Naive thymus-derived CD4-positive, alpha-beta T cell (primary cell): Measurements from ENCODE around the gene SPAG9. TPM values are rescaled to one million over a fixed set of nuclear protein-coding genes. Genes with fewer than 3 reads are reported as not detected.

Source experiments
- ATAC-seq: fragments of 150-1000 bp; cut with Tn5 transposase; 2 replicates; pipeline ENCODE4 v1.10.0; 2021; ENCODE audit warnings: mild to moderate bottlenecking, moderate library complexity
- CTCF ChIA-PET: fragments of 350-600 bp; sonication (Branson Sonifier 250); formaldehyde crosslinking; loops from one replicate; lab custom pipeline; 2021; ENCODE audit warnings: antibody characterized with exemption; lab: Charles Lee
- POLR2A ChIA-PET: fragments of 350-600 bp; sonication (Branson Sonifier 250); formaldehyde crosslinking; loops from one replicate; lab custom pipeline; 2021; ENCODE audit warnings: antibody characterized with exemption, inconsistent platforms; lab: Charles Lee
- DNase-seq, 9 donors: peaks; one replicate each; pipeline versions ENCODE4 v3.0.0 to v3.0.0-alpha.2; 2020 to 2022; ENCODE audit warnings: mixed read lengths in 1 of 9
- H3K27ac ChIP-seq: one replicate; pipeline ENCODE4 v1.7.0; 2013; ENCODE audit warnings: mild to moderate bottlenecking, low read depth, low read length, moderate library complexity
- H3K27me3 ChIP-seq, 2 donors: one replicate each; pipeline ENCODE4 v1.7.0; 2013; ENCODE audit warnings: low read length in 2 of 2, mild to moderate bottlenecking in 2 of 2, moderate library complexity in 2 of 2; ENCODE audit not compliant: control insufficient read depth in 2 of 2, insufficient read depth in 2 of 2
- H3K36me3 ChIP-seq, 3 experiments: 1 replicate in 2 of 3; 2 replicates in 1 of 3; pipeline ENCODE4 v1.7.0; 2013; ENCODE audit warnings: low read length in 3 of 3, mild to moderate bottlenecking in 3 of 3, moderate library complexity in 1 of 3; ENCODE audit not compliant: insufficient read depth in 3 of 3, control insufficient read depth in 2 of 3
- H3K4me1 ChIP-seq, 2 donors: one replicate each; pipeline ENCODE4 v1.7.0; 2013; ENCODE audit warnings: low read length in 2 of 2, mild to moderate bottlenecking in 2 of 2, moderate library complexity in 1 of 2; ENCODE audit not compliant: control insufficient read depth in 2 of 2, insufficient read depth in 2 of 2
- H3K4me3 ChIP-seq: 2 replicates; pipeline ENCODE4 v1.7.0; 2013; ENCODE audit warnings: mild to moderate bottlenecking, low read length
- H3K9me3 ChIP-seq, 3 experiments: 1 replicate in 2 of 3; 2 replicates in 1 of 3; pipeline ENCODE4 v1.7.0; 2013; ENCODE audit warnings: low read length in 3 of 3; ENCODE audit not compliant: control insufficient read depth in 2 of 3
- H3K27ac Mint-ChIP-seq, 9 donors: one replicate each; pipeline ENCODE4 v1.8.0; 2020 to 2022; ENCODE audit warnings: mixed read lengths in 9 of 9, mild to moderate bottlenecking in 8 of 9, moderate library complexity in 5 of 9, inconsistent platforms in 2 of 9
- H3K27me3 Mint-ChIP-seq, 5 donors: one replicate each; pipeline ENCODE4 v1.8.0; 2021 to 2022; ENCODE audit warnings: mixed read lengths in 5 of 5, mild to moderate bottlenecking in 1 of 5
- H3K36me3 Mint-ChIP-seq, 5 donors: one replicate each; pipeline ENCODE4 v1.8.0; 2020 to 2022; ENCODE audit warnings: mixed read lengths in 5 of 5, mild to moderate bottlenecking in 3 of 5, inconsistent platforms in 1 of 5
- H3K4me1 Mint-ChIP-seq, 7 donors: one replicate each; pipeline ENCODE4 v1.8.0; 2020 to 2022; ENCODE audit warnings: mixed read lengths in 7 of 7, mild to moderate bottlenecking in 3 of 7, inconsistent platforms in 1 of 7
- H3K4me3 Mint-ChIP-seq, 10 donors: one replicate each; pipeline ENCODE4 v1.8.0; 2020 to 2022; ENCODE audit warnings: mild to moderate bottlenecking in 10 of 10, mixed read lengths in 10 of 10, moderate library complexity in 6 of 10, inconsistent platforms in 2 of 10
- H3K9me3 Mint-ChIP-seq, 11 donors: one replicate each; pipeline ENCODE4 v1.8.0; 2020 to 2022; ENCODE audit warnings: mixed read lengths in 11 of 11, mild to moderate bottlenecking in 4 of 11, inconsistent platforms in 1 of 11, moderate library complexity in 1 of 11
- intact Hi-C, 2 donors: fragments of 100-400 bp; cut with micrococcal nuclease; formaldehyde crosslinking; loops; one replicate each; pipeline ENCODE4 v1.15.1; 2023
- polyA plus RNA-seq, 2 donors: library from polyadenylated mRNA; unstranded; fragments of 300-500 nt; fragmentation: Illumina TruSeq; gene quantifications; one replicate each; pipeline ENCODE4 v1.2.3, GENCODE V29; 2021
- total RNA-seq, 6 experiments: library from RNA in 5 of 6; stranded (reverse) in 5 of 6; gene quantifications; 1 replicate in 5 of 6; 2 replicates in 1 of 6; pipeline ENCODE4 v1.2.3 and lab custom pipeline; 2021 to 2026

SPAG9 gene
- total and polyA plus RNA-seq, 7 experiments from 2014 or later = 3.3 to 73.4 (median 52.9) TPM

- ChIA-PET CTCF (no interaction called here), POLR2A (no interaction called here)
- Histone ChIP-seq H3K27me3 (no peaks in the 10 kb centered on the region), H3K4me1 (no peaks in the 10 kb centered on the region), H3K27ac (no peak overlapping the region), H3K36me3 (peaks cover 4 to 32% (median 10%) of the 10 kb centered on the region in 3 experiments), H3K9me3 (no peaks in the 10 kb centered on the region), H3K4me3 (no peak overlapping the region)
- no peak for ATAC-seq
- intact Hi-C loops = no loop called here
- H3K27me3 Mint-ChIP-seq = no peaks in the 10 kb centered on the region
- H3K4me1 Mint-ChIP-seq = peaks cover 6 to 17% (median 9%) of the 10 kb centered on the region in 7 donors
- H3K27ac Mint-ChIP-seq = peak overlapping the region in 1 of 9 donors; percentile 11
- DNase-seq = no peak
- H3K4me3 Mint-ChIP-seq = no peak overlapping the region
- H3K9me3 Mint-ChIP-seq = no peaks in the 10 kb centered on the region
- H3K36me3 Mint-ChIP-seq = peaks cover 12 to 56% (median 21%) of the 10 kb centered on the region in 5 donors
Measured at GRCh38 chr17:50972577-50972976, 148.1 kb downstream of the SPAG9 start.

DNA sequence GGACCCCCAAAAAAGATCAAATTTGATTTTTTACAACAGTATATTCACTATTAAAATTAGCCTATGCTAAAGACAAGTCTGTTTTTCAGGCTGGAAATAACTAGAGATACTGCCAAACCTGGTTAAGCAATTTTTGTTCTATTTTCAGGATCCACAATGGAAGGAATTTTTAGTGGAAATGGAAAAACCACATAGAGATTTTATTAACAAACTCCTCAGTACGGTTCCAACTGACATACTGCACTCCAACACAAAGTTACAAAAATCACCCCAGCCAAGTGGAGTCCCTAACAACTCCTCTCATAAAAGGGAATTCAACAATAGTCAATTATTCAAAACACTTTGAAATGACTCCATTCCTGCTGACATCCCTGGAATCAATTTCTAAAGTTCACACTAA is 152.9 kb downstream of the SPAG9 start:
- Mint-ChIP-seq H3K27me3 (no peaks in the 10 kb centered on the region), H3K27ac (peak overlapping the region in 2 of 9 donors; percentile 1 to 36), H3K9me3 (no peaks in the 10 kb centered on the region), H3K36me3 (peaks cover 3 to 38% (median 15%) of the 10 kb centered on the region in 5 donors), H3K4me3 (no peak overlapping the region), H3K4me1 (peaks cover 0 to 19% (median 6%) of the 10 kb centered on the region in 7 donors)
- H3K4me1 ChIP-seq = no peaks in the 10 kb centered on the region
- DNase-seq (no peak), ATAC-seq (no peak)
- ChIA-PET CTCF (interaction anchor here (1.8 kb wide), 1 partner anchor 11 kb away, joined by 6 read pairs; no protein-coding TSS in a partner anchor), POLR2A (no interaction called here)
- no peaks in the 10 kb centered on the region for H3K27me3 ChIP-seq
- peaks cover 5 to 19% (median 6%) of the 10 kb centered on the region in 3 experiments for H3K36me3 ChIP-seq
- no peaks in the 10 kb centered on the region for H3K9me3 ChIP-seq
- no peak overlapping the region for H3K4me3 ChIP-seq
- no peak overlapping the region for H3K27ac ChIP-seq
- intact Hi-C loops = no loop called here

DNA sequence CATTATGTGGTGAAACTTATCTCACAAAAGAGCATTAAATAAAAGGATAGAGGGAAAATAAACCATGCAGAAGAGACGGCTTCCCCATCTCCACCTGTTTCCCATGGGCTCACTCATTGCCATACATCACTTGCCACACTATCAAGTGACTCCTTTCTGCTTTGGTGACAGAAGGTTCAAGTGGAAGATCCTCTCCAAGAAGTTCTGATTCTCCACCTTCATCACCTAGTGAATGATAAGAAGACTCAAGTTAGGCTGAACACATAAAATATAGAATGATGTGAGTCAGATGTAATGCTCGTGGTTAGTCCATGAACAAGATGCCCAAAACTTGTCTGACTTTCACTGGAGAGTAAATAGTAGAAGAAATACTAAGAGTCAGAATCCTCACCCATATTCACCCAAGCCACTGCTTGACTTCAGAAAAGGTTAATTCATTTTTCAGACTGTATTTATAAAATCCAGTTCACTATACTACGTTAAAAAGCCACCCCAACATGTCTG is 154.5 kb downstream of the SPAG9 start:
- Mint-ChIP-seq H3K36me3 (peaks cover 3 to 38% (median 15%) of the 10 kb centered on the region in 5 donors), H3K27me3 (no peaks in the 10 kb centered on the region), H3K27ac (peak overlapping the region in 3 of 9 donors; percentile 18 to 49 (median 26)), H3K9me3 (no peaks in the 10 kb centered on the region), H3K4me3 (no peak overlapping the region), H3K4me1 (peaks cover 0 to 19% (median 6%) of the 10 kb centered on the region in 7 donors)
- DNase-seq (no peak), ATAC-seq (no peak)
- intact Hi-C loops = no loop called here
- Histone ChIP-seq H3K9me3 (no peaks in the 10 kb centered on the region), H3K27ac (no peak overlapping the region), H3K4me1 (no peaks in the 10 kb centered on the region), H3K27me3 (no peaks in the 10 kb centered on the region), H3K4me3 (no peak overlapping the region), H3K36me3 (peaks cover 5 to 14% (median 6%) of the 10 kb centered on the region in 3 experiments)
- POLR2A ChIA-PET = interaction anchor here (1.0 kb wide), 1 partner anchor 107 kb away, joined by 3 read pairs; no protein-coding TSS in a partner anchor
- CTCF ChIA-PET = interaction anchor here (0.6 kb wide), 1 partner anchor 1342 kb away, joined by 3 read pairs; no protein-coding TSS in a partner anchor

- H3K27me3 Mint-ChIP-seq = no peaks in the 10 kb centered on the region
- H3K4me1 Mint-ChIP-seq = peaks cover 0 to 12% (median 6%) of the 10 kb centered on the region in 7 donors
- ATAC-seq (no peak), DNase-seq (no peak)
- H3K27me3 ChIP-seq = no peaks in the 10 kb centered on the region
- no peaks in the 10 kb centered on the region for H3K9me3 Mint-ChIP-seq
- H3K4me3 Mint-ChIP-seq = no peak overlapping the region
- intact Hi-C loops = no loop called here
- POLR2A ChIA-PET = no interaction called here
- CTCF ChIA-PET = interaction anchor here (1.0 kb wide), 1 partner anchor 9 kb away, joined by 3 read pairs; no protein-coding TSS in a partner anchor
- no peaks in the 10 kb centered on the region for H3K4me1 ChIP-seq
- H3K27ac Mint-ChIP-seq = peak overlapping the region in 1 of 9 donors; percentile 16
- H3K27ac ChIP-seq = no peak overlapping the region
- H3K36me3 Mint-ChIP-seq = peaks cover 3 to 20% (median 6%) of the 10 kb centered on the region in 5 donors
- H3K4me3 ChIP-seq = no peak overlapping the region
- H3K9me3 ChIP-seq = no peaks in the 10 kb centered on the region
- H3K36me3 ChIP-seq = peaks cover 0 to 5% (median 4%) of the 10 kb centered on the region in 3 experiments
Measured at GRCh38 chr17:50963139-50963538, 157.5 kb downstream of the SPAG9 start.

- peaks cover 0 to 4% (median 4%) of the 10 kb centered on the region in 3 experiments for H3K36me3 ChIP-seq
- H3K27ac Mint-ChIP-seq = peak overlapping the region in 4 of 9 donors; percentile 23 to 73 (median 52)
- ATAC-seq = no peak
- intact Hi-C loops = no loop called here
- peaks cover 3 to 17% (median 6%) of the 10 kb centered on the region in 5 donors for H3K36me3 Mint-ChIP-seq
- peaks cover 0 to 4% of the 10 kb centered on the region in 2 donors for H3K4me1 ChIP-seq
- no peak for DNase-seq
- ChIA-PET POLR2A (interaction anchor here (1.0 kb wide), 3 partner anchors 106 to 196 kb away, joined by 3 to 5 read pairs (median 3); no protein-coding TSS in a partner anchor), CTCF (interaction anchor here (1.0 kb wide), 1 partner anchor 145 kb away, joined by 4 read pairs; no protein-coding TSS in a partner anchor)
- no peak overlapping the region for H3K4me3 ChIP-seq
- H3K9me3 ChIP-seq = no peaks in the 10 kb centered on the region
- no peaks in the 10 kb centered on the region for H3K27me3 Mint-ChIP-seq
- peaks cover 3 to 16% (median 8%) of the 10 kb centered on the region in 7 donors for H3K4me1 Mint-ChIP-seq
- H3K4me3 Mint-ChIP-seq = no peak overlapping the region
- H3K9me3 Mint-ChIP-seq = no peaks in the 10 kb centered on the region
- H3K27me3 ChIP-seq = no peaks in the 10 kb centered on the region
- H3K27ac ChIP-seq = no peak overlapping the region
Measured at GRCh38 chr17:50961282-50962220, 159.1 kb downstream of the SPAG9 start.

DNA sequence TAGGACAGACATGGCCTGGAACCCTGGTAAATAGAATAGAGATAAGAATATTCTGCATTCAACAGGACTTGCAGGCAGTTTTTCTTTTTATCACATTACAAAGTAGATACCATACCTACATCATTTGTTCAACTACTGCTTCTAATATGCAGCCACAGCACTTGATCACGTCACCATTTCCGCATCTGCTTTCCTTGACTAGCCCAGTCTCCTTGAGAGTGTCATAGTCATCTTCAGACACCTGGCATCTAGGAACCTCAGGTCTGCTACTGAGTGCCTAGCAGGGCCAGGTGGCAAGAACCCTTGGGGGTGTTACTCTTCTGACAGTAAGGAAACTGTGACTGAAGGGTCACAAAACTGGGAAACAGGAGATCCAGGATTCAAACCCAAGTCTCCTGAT is 161.3 kb downstream of the SPAG9 start:
- CTCF ChIA-PET = interaction anchor here (20.2 kb wide), 1 partner anchor 107 kb away, joined by 393 read pairs; no protein-coding TSS in a partner anchor

More for the DNA sequence above, 161.3 kb downstream of the SPAG9 start:
- POLR2A ChIA-PET = interaction anchor here (1.6 to 26.4 kb wide), 2 partner anchors 86 to 98 kb away, joined by 4 to 664 read pairs; partner anchors contain the start of gene TOB1
- ATAC-seq (no peak), DNase-seq (no peak)
- Histone ChIP-seq H3K9me3 (no peaks in the 10 kb centered on the region), H3K4me1 (peaks cover 0 to 7% of the 10 kb centered on the region in 2 donors), H3K27me3 (no peaks in the 10 kb centered on the region), H3K27ac (no peak overlapping the region), H3K4me3 (no peak overlapping the region), H3K36me3 (no peaks in the 10 kb centered on the region)
- H3K4me1 Mint-ChIP-seq = peaks cover 0 to 5% (median 4%) of the 10 kb centered on the region in 7 donors
- H3K36me3 Mint-ChIP-seq = peaks cover 0 to 4% (median 0%) of the 10 kb centered on the region in 5 donors
- intact Hi-C loops = loop anchor here (5.0 kb wide), 2 partner anchors 92 to 327 kb away; partner anchors contain the start of genes ABCC3 (in 1 of the 2) and TOB1 (in 1 of the 2)
- no peak overlapping the region for H3K4me3 Mint-ChIP-seq
- H3K9me3 Mint-ChIP-seq = no peaks in the 10 kb centered on the region
- H3K27ac Mint-ChIP-seq = peak overlapping the region in 3 of 9 donors; percentile 28 to 60 (median 54)
- no peaks in the 10 kb centered on the region for H3K27me3 Mint-ChIP-seq
